Measurements from ENCODE around the gene DOCK2. TPM values are rescaled to one million over a fixed set of nuclear protein-coding genes. Genes with fewer than 3 reads are reported as not detected.

DOCK2 gene
- total RNA-seq, 4 donors from 2014 or later: 3.1 to 3.9 (median 3.3) TPM

DNA sequence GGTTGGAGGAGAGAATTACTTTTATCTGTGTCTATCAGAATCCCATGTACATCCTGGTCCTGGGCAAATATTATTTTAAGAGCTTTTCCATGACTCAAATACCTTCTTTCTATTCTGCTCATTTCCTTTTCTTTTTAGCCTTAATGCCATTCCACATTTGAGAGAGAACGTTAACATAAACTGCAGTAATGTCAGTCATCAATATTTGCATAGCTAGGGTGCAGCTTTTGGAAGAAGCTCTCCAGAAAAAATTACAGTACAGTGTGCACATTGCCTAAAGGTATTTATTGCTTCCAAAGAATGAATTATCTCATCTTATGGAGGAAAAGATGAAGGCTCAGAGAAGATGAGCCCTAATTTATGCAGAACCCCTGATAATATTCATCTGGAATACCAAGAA lies 284.9 kb downstream of the DOCK2 start:
- no peak for DNase-seq (ENCODE audit: low spot score in 2 of 2)
- TF ChIP-seq POLR2A (IDR thresholded peaks at IDR 0.05): no peak
- TF ChIP-seq, protein P1, sequence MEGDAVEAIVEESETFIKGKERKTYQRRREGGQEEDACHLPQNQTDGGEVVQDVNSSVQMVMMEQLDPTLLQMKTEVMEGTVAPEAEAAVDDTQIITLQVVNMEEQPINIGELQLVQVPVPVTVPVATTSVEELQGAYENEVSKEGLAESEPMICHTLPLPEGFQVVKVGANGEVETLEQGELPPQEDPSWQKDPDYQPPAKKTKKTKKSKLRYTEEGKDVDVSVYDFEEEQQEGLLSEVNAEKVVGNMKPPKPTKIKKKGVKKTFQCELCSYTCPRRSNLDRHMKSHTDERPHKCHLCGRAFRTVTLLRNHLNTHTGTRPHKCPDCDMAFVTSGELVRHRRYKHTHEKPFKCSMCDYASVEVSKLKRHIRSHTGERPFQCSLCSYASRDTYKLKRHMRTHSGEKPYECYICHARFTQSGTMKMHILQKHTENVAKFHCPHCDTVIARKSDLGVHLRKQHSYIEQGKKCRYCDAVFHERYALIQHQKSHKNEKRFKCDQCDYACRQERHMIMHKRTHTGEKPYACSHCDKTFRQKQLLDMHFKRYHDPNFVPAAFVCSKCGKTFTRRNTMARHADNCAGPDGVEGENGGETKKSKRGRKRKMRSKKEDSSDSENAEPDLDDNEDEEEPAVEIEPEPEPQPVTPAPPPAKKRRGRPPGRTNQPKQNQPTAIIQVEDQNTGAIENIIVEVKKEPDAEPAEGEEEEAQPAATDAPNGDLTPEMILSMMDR (IDR thresholded peaks at IDR 0.05): no peak
- intact Hi-C loops (cut with DNase I; ENCODE audit: low total_unique reads): no loop called here
- 31 to 32% methylated on average over 1 of the region's 1 CpG for WGBS, 2 donors
- H3K4me3 ChIP-seq (ENCODE audit: low read depth, poor library complexity, severe bottlenecking): no peak overlapping the region

DNA sequence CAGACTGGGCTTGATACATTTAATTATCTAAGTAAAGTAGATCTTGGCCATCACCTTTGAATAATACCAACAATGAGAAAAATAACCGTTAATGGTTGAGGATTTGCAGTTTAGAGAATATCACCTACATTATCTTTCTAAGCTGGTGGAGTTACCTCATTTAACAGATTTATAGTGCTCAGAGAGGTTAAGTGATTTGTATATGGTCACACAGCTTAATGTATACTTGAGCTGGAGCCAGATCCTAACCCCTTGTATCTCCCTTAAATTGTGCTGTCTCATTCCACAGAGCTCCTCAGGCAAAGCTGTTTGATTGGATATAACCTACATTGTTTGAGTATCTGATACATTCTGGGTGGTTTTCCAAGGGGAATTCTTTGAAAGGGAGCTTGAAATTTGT lies 285.4 kb downstream of the DOCK2 start:
- WGBS, 2 donors: 78 to 84% methylated on average over 1 of the region's 1 CpG
- TF ChIP-seq, protein P1 (IDR thresholded peaks at IDR 0.05): no peak
- no peak for TF ChIP-seq POLR2A (IDR thresholded peaks at IDR 0.05)
- no peak for DNase-seq (ENCODE audit: low spot score in 2 of 2)
- intact Hi-C loops (cut with DNase I; ENCODE audit: low total_unique reads): no loop called here
- H3K4me3 ChIP-seq (ENCODE audit: low read depth, poor library complexity, severe bottlenecking): no peak overlapping the region

DNA sequence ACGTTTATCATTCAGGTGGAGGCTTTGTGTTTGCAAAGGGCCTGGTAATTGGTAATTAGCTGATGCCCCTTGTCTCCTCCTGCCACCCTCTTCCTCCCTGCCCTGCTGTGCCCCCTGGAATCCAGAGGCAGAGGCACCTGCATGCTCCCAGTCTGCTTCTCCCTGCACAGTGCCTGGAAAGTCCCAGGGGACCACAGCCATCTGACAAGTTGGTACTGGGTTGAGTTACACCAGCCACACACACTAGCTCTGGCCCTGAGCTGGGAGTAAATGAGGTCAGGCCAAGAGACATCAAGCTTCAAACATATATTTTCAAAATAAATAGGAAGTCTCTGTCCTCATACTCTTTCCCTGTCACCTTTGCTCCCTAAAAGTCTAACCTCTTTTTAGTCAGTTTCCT lies 286.9 kb downstream of the DOCK2 start:
- WGBS, 2 donors: 29 to 45% methylated on average over 1 of the region's 1 CpG
- no peak for DNase-seq (ENCODE audit: low spot score in 2 of 2)

GRCh38 chr5:169933127-169933526 lies 296.1 kb downstream of the DOCK2 start:
- WGBS, 2 donors: 7 to 10% methylated on average over 1 of the region's 1 CpG
- no peak for DNase-seq (ENCODE audit: low spot score in 2 of 2)
- no peak overlapping the region for H3K4me3 ChIP-seq (ENCODE audit: low read depth, poor library complexity, severe bottlenecking)
- intact Hi-C loops (cut with DNase I; ENCODE audit: low total_unique reads): no loop called here
- TF ChIP-seq, protein P1 (IDR thresholded peaks at IDR 0.05): no peak
- TF ChIP-seq POLR2A (IDR thresholded peaks at IDR 0.05): no peak

More for the DNA sequence above, 286.9 kb downstream of the DOCK2 start:
- intact Hi-C loops (cut with DNase I; ENCODE audit: low total_unique reads): no loop called here
- TF ChIP-seq, protein P1 (IDR thresholded peaks at IDR 0.05): no peak
- no peak for TF ChIP-seq POLR2A (IDR thresholded peaks at IDR 0.05)
- no peak overlapping the region for H3K4me3 ChIP-seq (ENCODE audit: low read depth, poor library complexity, severe bottlenecking)

GRCh38 chr5:169933616-169934015 lies 296.5 kb downstream of the DOCK2 start:
- H3K4me3 ChIP-seq (ENCODE audit: low read depth, poor library complexity, severe bottlenecking): no peak overlapping the region
- WGBS, 2 donors: 41 to 46% methylated on average over 7 of the region's 7 CpGs
- intact Hi-C loops (cut with DNase I; ENCODE audit: low total_unique reads): no loop called here
- no peak for DNase-seq (ENCODE audit: low spot score in 2 of 2)
- no peak for TF ChIP-seq POLR2A (IDR thresholded peaks at IDR 0.05)

GRCh38 chr5:169934990-169935389 lies 297.9 kb downstream of the DOCK2 start:
- intact Hi-C loops (cut with DNase I; ENCODE audit: low total_unique reads): no loop called here
- DNase-seq (ENCODE audit: low spot score in 2 of 2): no peak
- TF ChIP-seq, protein P1 (IDR thresholded peaks at IDR 0.05): no peak
- no peak for TF ChIP-seq POLR2A (IDR thresholded peaks at IDR 0.05)
- H3K4me3 ChIP-seq (ENCODE audit: low read depth, poor library complexity, severe bottlenecking): no peak overlapping the region
- WGBS, 2 donors: 72 to 79% methylated on average over 7 of the region's 7 CpGs

Data from lower leg skin (tissue), 4 donors.